ENCODE data around the gene PSME2. TPM values are rescaled to one million over a fixed set of nuclear protein-coding genes. Genes with fewer than 3 reads are reported as not detected.

The PSME2 gene
- total and polyA plus RNA-seq, 10 of the 15 experiments (the other 5 are each of a cell fraction or from before 2014, with no cell fraction given): 510 to 3,542 (median 913) TPM

DNA sequence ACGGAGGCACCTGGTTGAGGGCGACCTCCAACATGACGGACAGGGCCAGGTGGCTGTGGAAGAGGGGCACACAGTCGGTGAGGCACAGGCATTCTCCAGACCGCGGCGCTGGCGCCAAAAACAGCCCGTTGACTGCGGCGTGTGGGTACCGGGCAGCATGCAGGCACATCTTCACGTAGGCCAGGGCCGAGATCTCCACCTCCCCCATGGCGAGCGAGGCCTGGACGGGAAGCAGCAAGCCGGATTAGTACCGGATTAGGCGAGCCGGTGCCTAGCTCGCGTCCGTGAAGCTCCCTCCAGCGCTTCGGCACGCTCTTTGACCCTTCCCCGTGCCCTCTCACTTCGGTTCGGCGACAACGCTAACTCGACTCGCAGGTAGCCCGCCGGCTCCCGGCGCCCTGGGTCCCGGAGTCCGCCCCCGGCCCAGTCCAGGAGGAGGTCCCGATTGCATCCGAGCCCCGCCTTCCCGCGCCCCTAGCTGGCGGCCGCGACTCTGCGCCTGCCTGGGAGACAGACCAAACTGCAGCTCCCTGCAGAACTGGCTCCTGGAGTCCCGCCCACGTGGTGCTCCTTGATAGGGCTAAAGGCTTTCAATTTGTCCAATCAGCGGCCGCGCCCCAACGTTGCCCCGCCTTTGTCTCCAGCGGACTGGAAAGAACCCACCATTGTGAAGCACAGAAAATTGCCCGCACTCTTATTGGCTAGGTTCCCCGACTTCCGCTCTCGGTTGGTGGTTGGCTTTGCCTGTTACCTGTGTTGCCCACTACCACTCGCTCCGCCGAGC is 5.1 kb downstream of the PSME2 start, which contains the start of gene EMC9 (continued):
- TF ChIP-seq, protein P1, sequence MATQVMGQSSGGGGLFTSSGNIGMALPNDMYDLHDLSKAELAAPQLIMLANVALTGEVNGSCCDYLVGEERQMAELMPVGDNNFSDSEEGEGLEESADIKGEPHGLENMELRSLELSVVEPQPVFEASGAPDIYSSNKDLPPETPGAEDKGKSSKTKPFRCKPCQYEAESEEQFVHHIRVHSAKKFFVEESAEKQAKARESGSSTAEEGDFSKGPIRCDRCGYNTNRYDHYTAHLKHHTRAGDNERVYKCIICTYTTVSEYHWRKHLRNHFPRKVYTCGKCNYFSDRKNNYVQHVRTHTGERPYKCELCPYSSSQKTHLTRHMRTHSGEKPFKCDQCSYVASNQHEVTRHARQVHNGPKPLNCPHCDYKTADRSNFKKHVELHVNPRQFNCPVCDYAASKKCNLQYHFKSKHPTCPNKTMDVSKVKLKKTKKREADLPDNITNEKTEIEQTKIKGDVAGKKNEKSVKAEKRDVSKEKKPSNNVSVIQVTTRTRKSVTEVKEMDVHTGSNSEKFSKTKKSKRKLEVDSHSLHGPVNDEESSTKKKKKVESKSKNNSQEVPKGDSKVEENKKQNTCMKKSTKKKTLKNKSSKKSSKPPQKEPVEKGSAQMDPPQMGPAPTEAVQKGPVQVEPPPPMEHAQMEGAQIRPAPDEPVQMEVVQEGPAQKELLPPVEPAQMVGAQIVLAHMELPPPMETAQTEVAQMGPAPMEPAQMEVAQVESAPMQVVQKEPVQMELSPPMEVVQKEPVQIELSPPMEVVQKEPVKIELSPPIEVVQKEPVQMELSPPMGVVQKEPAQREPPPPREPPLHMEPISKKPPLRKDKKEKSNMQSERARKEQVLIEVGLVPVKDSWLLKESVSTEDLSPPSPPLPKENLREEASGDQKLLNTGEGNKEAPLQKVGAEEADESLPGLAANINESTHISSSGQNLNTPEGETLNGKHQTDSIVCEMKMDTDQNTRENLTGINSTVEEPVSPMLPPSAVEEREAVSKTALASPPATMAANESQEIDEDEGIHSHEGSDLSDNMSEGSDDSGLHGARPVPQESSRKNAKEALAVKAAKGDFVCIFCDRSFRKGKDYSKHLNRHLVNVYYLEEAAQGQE (IDR thresholded peaks at IDR 0.05; ENCODE audit: low read depth, low read length): no peak
- TF ChIP-seq MTA3 (IDR thresholded peaks at IDR 0.05; ENCODE audit: borderline replicate concordance, low read length) (no peak), FOS (IDR thresholded peaks at IDR 0.05; ENCODE audit: borderline replicate concordance, extremely low read depth, insufficient read length) (peak; percentile 60), ZSCAN29 (IDR thresholded peaks at IDR 0.05) (no peak), GABPA (IDR thresholded peaks at IDR 0.05; ENCODE audit: low read depth) (no peak), DPF2 (IDR thresholded peaks at IDR 0.05) (peak; percentile 26), ESRRA (IDR thresholded peaks at IDR 0.05; ENCODE audit: low read length) (no peak), KAT2A (conservative IDR thresholded peaks at IDR 0.05; ENCODE audit: control insufficient read depth, low read depth, low read length) (no peak), RB1 (IDR thresholded peaks at IDR 0.05; ENCODE audit: borderline replicate concordance) (peak; percentile 48; the same call in 1 of the 2 replicates), CHD4 (IDR thresholded peaks at IDR 0.05) (no peak), PAX5 (IDR thresholded peaks at IDR 0.05; ENCODE audit: borderline replicate concordance, low read depth, low read length) (peak; percentile 87; the same call in 1 of the 2 replicates), POLR2AphosphoS5 (IDR thresholded peaks at IDR 0.05; ENCODE audit: low read length) (peak; percentile 90), NRF1 (conservative IDR thresholded peaks at IDR 0.05; ENCODE audit: low read depth, low read length) (peak; percentile 38; the same call in 1 of the 2 replicates), JUND (IDR thresholded peaks at IDR 0.05; ENCODE audit: low read depth, low read length) (no peak)
- TF ChIP-seq, protein P2, sequence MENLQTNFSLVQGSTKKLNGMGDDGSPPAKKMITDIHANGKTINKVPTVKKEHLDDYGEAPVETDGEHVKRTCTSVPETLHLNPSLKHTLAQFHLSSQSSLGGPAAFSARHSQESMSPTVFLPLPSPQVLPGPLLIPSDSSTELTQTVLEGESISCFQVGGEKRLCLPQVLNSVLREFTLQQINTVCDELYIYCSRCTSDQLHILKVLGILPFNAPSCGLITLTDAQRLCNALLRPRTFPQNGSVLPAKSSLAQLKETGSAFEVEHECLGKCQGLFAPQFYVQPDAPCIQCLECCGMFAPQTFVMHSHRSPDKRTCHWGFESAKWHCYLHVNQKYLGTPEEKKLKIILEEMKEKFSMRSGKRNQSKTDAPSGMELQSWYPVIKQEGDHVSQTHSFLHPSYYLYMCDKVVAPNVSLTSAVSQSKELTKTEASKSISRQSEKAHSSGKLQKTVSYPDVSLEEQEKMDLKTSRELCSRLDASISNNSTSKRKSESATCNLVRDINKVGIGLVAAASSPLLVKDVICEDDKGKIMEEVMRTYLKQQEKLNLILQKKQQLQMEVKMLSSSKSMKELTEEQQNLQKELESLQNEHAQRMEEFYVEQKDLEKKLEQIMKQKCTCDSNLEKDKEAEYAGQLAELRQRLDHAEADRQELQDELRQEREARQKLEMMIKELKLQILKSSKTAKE (IDR thresholded peaks at IDR 0.05; ENCODE audit: low read depth, poor library complexity, severe bottlenecking): peak; percentile 79
- TF ChIP-seq, protein P3, sequence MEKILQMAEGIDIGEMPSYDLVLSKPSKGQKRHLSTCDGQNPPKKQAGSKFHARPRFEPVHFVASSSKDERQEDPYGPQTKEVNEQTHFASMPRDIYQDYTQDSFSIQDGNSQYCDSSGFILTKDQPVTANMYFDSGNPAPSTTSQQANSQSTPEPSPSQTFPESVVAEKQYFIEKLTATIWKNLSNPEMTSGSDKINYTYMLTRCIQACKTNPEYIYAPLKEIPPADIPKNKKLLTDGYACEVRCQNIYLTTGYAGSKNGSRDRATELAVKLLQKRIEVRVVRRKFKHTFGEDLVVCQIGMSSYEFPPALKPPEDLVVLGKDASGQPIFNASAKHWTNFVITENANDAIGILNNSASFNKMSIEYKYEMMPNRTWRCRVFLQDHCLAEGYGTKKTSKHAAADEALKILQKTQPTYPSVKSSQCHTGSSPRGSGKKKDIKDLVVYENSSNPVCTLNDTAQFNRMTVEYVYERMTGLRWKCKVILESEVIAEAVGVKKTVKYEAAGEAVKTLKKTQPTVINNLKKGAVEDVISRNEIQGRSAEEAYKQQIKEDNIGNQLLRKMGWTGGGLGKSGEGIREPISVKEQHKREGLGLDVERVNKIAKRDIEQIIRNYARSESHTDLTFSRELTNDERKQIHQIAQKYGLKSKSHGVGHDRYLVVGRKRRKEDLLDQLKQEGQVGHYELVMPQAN (conservative IDR thresholded peaks at IDR 0.05): peak; percentile 82
- TF ChIP-seq, protein P4, sequence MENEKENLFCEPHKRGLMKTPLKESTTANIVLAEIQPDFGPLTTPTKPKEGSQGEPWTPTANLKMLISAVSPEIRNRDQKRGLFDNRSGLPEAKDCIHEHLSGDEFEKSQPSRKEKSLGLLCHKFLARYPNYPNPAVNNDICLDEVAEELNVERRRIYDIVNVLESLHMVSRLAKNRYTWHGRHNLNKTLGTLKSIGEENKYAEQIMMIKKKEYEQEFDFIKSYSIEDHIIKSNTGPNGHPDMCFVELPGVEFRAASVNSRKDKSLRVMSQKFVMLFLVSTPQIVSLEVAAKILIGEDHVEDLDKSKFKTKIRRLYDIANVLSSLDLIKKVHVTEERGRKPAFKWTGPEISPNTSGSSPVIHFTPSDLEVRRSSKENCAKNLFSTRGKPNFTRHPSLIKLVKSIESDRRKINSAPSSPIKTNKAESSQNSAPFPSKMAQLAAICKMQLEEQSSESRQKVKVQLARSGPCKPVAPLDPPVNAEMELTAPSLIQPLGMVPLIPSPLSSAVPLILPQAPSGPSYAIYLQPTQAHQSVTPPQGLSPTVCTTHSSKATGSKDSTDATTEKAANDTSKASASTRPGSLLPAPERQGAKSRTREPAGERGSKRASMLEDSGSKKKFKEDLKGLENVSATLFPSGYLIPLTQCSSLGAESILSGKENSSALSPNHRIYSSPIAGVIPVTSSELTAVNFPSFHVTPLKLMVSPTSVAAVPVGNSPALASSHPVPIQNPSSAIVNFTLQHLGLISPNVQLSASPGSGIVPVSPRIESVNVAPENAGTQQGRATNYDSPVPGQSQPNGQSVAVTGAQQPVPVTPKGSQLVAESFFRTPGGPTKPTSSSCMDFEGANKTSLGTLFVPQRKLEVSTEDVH (IDR thresholded peaks at IDR 0.05; ENCODE audit: low read depth, partially characterized antibody): no peak
